ENCODE measurements around the gene TMEM88.
"Not testable (repeated sequence)": the region's sequence is repeated elsewhere in the genome, so short reads cannot be mapped to it uniquely, and the experiment has no call there.

The TMEM88 gene

DNA sequence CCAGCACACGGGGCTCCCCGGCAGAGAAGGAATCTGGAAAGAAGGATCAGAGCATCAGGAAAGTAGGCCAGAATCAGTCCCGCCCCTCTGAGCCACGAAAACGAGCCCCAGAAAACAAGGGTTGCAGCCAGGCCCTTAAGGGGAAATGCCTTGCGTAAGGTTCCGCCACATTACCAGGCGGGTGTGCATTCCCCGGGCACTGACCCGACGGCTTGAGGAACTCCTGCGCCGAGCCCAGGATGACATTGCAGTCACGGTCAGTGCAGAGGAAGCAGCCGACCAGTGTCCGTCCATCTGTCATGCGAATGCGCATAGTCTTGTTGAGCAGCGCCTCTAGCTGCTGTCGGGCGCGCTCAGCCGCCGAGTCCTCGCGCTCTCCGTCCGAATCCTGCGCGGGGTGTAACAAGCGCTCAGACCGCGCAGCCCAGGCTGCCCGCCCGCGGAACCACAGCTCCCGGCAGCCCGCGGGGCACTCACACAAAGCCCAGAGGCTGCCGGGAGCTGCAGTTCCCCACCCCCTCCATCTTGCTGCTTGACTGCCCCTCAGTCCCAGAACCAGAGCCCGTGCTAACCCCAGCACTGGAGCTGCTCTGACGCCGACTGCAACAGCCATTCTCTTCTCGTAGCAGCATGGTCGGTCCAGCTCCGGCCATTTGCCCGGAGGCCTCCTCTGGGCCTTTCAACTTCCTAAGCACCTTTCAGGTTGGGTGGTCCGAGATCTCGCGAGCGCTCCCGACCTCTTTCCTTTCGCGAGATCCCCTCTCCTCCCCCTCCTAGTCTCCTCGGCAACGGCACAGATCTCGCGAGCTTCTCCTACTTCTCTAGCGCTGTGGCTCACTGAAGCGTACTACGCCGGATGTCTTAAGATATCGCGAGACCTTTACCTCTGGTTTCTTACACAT lies 2.2 kb downstream of the TMEM88 start, which contains the start of gene NAA38:
Gene NAA38, minus strand, starts transcription at position 749 of the 902 bp plus-strand sequence. Its CDS starts 96 bp downstream, at position 653.
- DNase-seq, result peak; percentile 89

GRCh38 chr17:7857713-7858521 lies 3.1 kb downstream of the TMEM88 start, which contains the start of gene CYB5D1:
CYB5D1 (plus strand) TSS chr17:7858003; CDS start chr17:7858135, 132 bp downstream.
- peak; percentile 88 for DNase-seq

DNA sequence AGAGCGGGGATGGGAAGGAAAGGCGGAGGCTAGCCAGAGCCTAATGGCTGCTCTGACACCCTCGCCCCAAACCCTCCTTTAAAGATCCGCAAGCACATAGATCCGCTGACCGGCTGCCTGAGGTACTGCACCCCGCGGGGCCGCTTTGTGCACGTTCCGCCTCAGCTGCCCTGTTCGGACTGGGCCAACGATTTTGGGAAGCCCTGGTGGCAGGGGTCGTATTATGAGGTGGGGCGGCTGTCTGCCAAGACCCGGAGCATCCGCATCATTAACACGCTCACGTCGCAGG lies 3.6 kb downstream of the TMEM88 start:
- DNase-seq, result no peak

DNA sequence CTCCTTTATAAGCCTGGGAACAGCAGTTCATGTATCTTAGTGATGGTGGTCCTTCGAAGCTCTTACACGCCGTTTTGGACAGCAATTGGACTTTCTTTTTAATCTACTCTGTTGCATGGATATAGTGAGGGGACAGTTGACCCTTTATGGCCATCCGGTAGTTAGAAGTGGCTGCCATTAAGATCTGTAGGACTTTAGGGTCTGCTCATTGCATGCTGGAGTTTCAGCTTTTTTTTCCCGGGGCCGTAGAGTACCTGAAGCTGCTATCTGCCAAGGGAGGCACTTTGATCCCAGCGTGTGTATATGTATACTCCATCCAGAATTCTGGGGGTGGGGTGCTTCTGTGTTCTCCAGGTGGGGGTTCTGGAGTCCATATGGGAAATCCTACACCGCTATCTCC lies 4.2 kb downstream of the TMEM88 start:
- no peak for DNase-seq

DNA sequence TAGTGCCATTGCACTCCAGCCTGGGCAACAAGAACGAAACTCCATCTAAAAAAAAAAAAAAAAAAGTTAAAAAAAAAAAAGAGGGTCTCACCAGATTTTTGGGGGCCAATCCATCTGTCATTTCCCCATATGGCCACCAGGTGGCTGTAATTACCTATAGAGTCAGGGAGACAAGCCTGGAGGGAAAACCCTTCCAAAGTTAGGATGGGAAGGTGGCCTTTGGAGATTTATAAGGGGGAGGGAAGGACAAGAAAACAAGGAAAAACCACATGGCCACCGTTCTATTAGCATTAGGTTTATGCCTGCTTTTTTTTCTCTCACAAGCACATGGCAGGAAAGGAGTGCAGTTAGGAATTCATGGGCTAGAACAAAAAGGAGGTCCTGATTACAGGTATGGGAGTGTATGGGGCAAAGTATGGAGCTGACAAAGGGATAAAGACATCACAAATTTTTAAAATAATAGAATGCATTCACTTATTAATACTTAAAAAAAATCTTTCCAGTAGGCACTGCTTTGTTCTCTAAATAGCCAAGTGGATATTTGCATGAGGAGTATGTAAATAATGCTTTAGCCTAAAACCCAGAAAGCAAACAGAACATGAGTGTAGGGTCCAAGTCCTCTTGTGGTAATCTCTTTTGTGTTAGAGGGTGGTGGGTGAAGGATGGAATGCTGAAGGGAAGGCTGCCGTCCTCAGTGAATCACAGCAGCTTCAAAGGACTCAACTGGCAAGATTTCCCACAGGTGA lies 8.0 kb downstream of the TMEM88 start:
- no peak for DNase-seq

DNA sequence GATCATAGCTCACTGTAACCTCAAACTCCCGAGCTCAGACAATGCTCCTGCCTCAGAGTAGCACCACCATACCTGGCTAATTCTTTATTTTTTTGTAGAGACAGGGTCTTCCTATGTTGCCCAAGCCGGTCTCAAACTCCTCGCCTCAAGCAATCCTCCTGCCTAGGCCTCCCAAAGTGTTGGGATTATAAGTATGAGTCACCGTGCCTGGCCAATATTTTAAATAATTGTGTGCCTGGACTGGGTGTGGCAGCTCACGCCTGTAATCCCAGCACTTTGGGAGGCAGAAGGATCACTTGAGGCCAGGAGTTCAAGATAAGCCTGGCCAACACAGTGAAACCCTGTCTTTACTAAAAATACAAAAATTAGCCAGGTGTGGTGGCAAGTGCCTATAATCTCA lies 9.5 kb downstream of the TMEM88 start:
- DNase-seq, result not testable (repeated sequence)

GRCh38 chr17:7864995-7865650 lies 10.3 kb downstream of the TMEM88 start:
- no peak for DNase-seq

DNA sequence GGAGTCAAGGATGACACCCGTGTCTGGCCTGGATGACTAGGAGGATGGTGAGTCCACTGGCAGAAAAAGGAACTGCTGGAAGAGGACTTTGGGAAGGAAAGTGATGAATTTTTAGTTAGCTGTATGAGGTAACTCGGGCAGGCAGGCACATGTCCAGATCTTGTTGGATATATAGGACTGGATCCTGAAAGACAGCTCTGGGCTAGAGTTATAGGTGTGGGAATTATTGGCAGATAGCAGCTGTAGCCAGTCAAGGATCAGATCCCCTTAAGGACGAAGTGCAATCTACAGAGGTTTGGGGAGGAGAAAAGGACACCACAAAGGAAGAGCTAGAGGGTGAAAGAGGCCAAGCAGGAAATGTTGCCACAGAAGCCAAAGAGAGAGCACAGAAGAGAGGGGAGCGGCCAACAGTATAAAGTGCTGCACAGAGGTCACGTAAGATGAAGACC lies 13.0 kb downstream of the TMEM88 start:
- no peak for DNase-seq

DNA sequence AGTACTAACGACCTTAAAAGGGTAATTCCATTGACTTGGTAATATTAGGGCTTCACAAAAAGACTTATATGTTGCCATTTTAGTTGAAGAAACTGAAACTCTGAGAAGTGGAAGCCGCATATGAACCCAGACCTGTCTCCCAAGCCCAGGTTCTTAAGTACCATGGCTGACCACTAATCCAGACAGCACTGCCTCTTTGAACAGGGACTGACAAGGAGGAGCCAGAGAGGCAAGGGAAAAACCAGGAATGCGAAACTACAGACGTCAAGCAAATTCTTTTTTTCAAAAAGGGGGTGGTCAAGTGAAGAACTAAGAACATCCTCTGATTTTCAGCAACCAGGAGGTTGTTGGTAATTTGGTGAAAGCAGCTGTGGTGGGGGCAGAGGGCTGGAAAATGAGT lies 18.2 kb downstream of the TMEM88 start:
- DNase-seq, result no peak

DNA sequence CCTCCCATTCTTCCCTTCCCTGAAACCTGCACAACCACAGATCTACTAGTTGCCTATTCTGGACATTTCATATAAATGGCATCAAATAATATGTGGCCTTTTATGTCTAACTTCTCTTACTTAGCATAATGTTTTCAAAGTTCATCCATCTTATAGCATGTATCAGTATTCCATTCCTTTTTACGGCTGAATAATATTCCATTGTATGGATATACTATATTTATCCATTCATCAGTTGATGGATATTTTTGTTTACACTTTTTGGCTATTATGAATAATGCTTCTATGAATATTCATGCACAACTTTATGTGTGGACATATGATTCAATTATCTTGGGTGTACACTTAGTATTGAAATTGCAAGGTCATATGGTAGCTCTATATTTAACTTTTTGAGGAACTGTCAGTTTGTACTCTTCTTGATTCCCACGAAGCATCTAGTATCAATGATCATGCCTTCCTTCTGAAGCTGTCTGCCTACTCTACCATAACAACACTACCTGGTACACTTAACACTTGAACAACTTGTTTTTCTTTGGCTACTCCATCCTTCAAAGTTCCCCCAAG lies 21.0 kb downstream of the TMEM88 start:
- no peak for DNase-seq

- DNase-seq, result no peak
These were observed 23.4 kb downstream of the TMEM88 start for GRCh38 chr17:7878234-7878633.

DNA sequence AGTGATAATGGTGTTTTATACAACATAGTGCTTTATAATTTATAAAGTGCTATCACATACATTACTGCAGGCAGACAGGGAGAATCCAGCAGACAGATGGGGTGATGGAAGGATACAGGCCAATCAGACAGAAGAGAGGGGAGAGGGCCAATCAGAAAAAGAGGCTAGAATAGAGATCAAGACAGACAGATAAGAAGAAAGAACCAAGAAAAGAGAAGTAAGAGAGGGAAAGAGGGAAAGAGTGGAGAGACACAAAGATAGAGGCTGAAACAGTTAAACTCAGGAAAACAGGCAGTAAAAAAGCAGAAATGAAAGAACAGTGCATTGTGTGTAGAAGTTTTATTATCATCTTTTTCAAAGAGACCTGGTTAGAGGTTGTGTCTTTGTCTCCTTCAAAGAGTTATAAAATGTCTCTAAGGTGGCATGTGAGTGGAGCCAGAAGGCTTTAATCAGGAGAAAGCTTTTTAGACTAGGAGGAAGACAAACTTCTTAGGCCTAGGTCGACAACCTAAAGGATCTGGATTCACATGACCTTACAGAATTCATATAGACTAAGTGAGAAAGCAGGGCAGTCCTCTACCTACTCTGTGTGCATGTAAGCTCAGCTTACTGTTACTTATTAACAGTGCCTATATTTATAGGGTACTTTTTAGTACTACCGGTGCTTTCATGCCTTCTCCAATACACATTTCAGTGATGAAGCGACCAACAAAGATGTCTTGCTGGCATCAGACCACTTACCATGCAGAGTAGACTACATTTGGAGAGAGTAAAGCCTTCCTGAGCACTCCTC lies 25.4 kb downstream of the TMEM88 start:
- DNase-seq, result no peak

DNA sequence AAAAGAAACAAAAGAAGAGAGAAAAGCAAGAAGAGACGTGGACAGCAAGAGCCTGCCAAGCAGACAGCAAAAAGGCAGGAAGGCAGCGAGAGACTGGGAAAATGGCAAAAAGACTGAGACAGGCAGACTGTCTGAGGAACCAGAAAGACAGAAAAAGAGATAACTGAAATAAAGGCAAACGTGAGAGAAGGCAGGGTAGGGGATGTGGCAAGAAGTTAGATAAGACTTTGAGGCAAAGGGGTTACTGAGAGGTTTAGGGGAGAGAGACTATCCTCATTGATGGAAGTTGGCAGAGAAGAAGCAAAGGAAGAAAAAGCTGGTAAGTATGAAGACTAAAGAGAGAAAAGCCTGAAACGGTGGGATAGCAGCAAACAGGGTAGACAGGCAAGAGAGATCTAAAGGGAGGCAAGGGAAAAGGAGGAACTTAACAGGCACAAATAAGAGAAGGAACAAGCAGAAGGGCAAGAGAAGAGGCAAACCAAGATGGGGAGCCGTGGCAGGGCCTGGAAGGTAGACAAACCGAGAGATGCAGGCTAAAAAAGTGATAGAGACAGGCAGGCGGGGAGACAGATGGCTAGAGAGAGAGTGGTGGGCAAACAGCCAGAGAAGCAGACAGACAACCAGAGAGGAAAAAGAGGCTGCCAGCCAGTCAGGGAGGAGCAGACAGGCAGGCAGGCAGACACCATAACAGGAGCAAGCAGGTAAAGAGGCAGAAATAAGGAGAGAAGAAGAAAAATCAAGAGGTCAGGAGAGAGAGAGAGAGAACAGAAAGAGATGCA lies 26.6 kb downstream of the TMEM88 start:
- DNase-seq, result peak; percentile 37

- DNase-seq, result no peak
These were observed 27.2 kb downstream of the TMEM88 start for GRCh38 chr17:7882068-7882467.

DNA sequence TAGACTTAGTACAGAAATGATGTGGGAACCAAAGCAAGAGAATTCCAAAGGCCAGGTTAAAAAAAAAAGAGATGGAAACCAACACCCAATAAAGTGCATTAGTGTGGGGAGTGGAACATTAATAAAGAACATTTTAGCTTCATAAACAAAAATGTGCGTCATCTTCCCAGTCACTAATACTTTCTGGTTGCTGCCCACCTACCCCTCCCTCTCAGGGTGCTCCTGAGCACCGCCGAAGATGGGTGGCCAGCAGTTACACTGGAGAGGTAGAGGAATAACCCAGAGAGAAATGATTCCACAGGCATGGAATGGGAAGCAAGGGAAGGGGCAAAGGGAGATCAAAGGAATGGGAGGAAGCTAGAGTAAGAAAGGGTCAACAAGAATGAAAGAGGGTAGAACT lies 27.8 kb downstream of the TMEM88 start:
- no peak for DNase-seq

- DNase-seq, result no peak
These were observed 29.0 kb downstream of the TMEM88 start for GRCh38 chr17:7883781-7884386.

- DNase-seq, result no peak
These were observed 29.9 kb downstream of the TMEM88 start for GRCh38 chr17:7884581-7885366.

DNA sequence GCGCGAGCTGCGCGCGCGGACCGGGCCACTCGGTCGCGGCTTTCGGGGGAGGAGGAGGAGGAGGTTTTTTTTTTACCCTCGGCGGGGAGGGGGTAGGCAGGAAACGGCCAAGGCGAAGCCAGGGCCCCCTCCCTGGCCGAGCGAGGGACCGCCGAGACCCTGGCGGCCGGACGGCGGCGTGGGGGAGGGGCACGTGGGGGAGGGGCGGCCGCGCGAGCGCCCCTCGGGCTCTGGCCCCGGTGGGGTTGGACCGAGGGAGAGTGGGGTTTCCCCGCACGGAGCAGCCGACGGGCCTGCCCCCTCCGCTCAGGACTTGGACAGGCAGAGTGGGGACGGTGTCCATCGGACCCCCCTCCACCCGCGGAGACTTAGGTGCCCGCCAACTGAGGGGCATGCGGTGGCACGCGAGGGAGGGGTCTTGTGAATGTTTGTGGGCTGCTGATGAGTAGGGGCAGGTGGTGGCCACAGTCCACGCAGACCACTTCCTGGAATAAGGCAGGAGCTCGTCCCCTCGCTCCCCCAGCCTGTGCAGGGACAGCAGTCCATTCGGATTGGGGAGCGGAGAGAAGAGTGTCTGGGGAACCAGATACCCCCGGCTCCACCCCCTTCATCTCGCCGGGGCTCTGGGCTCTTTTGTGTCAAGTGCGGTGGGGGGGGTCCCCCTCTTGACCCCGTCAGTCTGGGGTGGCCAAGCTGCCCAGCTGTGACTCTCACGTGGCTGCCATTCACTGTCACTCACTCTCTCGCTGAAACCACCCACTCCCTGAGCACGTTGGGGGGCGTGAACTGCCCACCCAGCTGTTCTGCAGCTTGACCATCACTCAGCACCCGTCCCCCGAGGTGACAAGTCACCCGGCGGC lies 30.7 kb downstream of the TMEM88 start:
- DNase-seq, result no peak

Data from NCI-H2081 treated with DMSO at 0.1 percent for 48 hours (cell line).